Colonic mucosa (tissue), 4 donors: ENCODE results near the gene ETAA1. TPM values are rescaled to one million over a fixed set of nuclear protein-coding genes. Genes with fewer than 3 reads are reported as not detected.

Source experiments
- DNase-seq: peaks from one replicate; pipeline ENCODE4 v3.0.0-alpha.2; 2020
- H3K27ac ChIP-seq: fragments of 200-600 bp; one replicate; pipeline ENCODE4 v1.8.0; 2021
- H3K27me3 ChIP-seq: fragments of 200-600 bp; one replicate; pipeline ENCODE4 v1.8.0; 2021
- H3K36me3 ChIP-seq: fragments of 200-600 bp; one replicate; pipeline ENCODE4 v1.8.0; 2021
- H3K4me1 ChIP-seq: fragments of 200-600 bp; one replicate; pipeline ENCODE4 v1.8.0; 2021; ENCODE audit warnings: mild to moderate bottlenecking
- H3K4me3 ChIP-seq: fragments of 200-600 bp; one replicate; pipeline ENCODE4 v1.8.0; 2021
- H3K9ac ChIP-seq, 2 donors: one replicate each; pipeline ENCODE4 v1.7.0; 2013; ENCODE audit warnings: control low read depth in 2 of 2, low read depth in 2 of 2, low read length in 2 of 2
- H3K9me3 ChIP-seq: fragments of 200-600 bp; one replicate; pipeline ENCODE4 v1.8.0; 2021
- intact Hi-C: fragments of 100-400 bp; cut with DNase I; formaldehyde crosslinking; loops from one replicate; pipeline ENCODE4 v1.14.1; 2022
- total RNA-seq, 2 donors: library from RNA; stranded (reverse); fragmentation: NEBNext Ultra II Directional in 1 of 2; extraction: Animal tissue kit (Norgen Biotek cat#: 25700) in 1 of 2; gene quantifications; one replicate each; pipeline ENCODE4 v1.2.1, GENCODE V29; 2021
- TF ChIP-seq, protein P1 (sequence below): fragments of 200-600 bp; IDR thresholded peaks from one replicate; pipeline ENCODE4 v1.8.0; 2022; ENCODE audit warnings: antibody characterized with exemption, mild to moderate bottlenecking
- donor health status: healthy.
- donor health status: DM: no; HTN: no; CAD: no.
- donor health status: DM: no; HTN: no; CAD: no.

The ETAA1 gene
- total RNA-seq, 2 donors from 2014 or later: 5.9 to 6.8 TPM

DNA sequence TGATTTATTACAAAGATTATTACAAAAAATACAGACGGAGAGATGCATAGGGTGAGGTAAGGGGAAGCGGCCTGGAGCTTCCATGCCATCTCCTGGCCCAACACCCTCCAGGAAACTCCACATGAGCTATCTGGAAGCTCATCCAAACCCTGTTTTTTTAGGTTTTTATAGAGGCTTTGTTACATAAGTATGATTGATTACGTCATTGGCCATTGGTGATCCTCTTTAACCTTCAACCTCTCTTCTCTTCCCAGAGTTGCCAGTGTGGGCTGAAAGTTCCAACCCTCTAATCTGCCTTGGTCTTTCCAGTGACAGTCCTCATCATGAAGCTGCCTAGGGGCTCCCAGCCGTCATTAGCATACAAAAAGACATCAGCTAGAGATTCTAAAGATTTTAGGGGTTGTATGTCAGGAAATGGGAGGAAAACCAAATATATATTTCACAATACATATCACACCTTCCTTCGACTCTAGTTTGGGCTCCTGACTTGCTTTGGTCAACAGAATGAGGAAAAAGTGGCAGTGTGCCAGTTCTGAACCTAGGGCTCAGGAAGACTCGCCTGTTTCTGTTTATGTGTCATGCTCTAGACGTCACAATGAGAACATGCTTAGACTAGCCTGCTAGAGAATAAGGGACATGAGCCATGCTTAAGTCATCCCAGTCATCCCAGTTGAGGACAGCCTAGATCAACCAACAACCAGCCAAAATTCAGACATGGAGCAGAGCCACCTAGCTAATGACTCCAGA is 54.1 kb downstream of the ETAA1 start:
- Histone ChIP-seq H3K4me3 (no peak overlapping the region), H3K9me3 (no peaks in the 10 kb centered on the region), H3K27ac (no peak overlapping the region), H3K36me3 (no peaks in the 10 kb centered on the region), H3K9ac (no peak overlapping the region), H3K4me1 (no peaks in the 10 kb centered on the region), H3K27me3 (no peaks in the 10 kb centered on the region)
- DNase-seq: no peak
- TF ChIP-seq, protein P1, sequence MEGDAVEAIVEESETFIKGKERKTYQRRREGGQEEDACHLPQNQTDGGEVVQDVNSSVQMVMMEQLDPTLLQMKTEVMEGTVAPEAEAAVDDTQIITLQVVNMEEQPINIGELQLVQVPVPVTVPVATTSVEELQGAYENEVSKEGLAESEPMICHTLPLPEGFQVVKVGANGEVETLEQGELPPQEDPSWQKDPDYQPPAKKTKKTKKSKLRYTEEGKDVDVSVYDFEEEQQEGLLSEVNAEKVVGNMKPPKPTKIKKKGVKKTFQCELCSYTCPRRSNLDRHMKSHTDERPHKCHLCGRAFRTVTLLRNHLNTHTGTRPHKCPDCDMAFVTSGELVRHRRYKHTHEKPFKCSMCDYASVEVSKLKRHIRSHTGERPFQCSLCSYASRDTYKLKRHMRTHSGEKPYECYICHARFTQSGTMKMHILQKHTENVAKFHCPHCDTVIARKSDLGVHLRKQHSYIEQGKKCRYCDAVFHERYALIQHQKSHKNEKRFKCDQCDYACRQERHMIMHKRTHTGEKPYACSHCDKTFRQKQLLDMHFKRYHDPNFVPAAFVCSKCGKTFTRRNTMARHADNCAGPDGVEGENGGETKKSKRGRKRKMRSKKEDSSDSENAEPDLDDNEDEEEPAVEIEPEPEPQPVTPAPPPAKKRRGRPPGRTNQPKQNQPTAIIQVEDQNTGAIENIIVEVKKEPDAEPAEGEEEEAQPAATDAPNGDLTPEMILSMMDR: no peak
- intact Hi-C loops: no loop called here

DNA sequence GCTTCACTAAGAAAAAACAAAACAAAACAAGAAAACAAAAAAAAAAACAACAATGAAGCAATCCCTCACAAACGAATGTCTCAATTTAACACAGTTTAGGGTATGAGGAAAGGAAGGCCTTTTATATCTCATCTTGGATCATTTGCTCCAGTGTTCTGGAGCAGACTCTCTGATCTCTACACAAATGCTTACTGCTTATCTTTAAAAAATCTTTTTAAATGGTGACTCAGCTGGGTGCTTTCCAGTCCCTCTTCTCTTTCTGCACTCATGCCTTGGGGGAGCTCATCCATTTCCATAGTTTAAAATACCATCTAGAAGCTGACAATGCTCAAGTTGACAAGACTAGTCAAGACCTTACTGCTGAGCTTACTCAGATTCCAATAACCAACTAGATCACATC is 56.2 kb downstream of the ETAA1 start:
- TF ChIP-seq, protein P1: no peak
- intact Hi-C loops: no loop called here
- H3K27ac ChIP-seq: no peak overlapping the region
- H3K4me1 ChIP-seq: no peaks in the 10 kb centered on the region
- no peak overlapping the region for H3K4me3 ChIP-seq
- H3K36me3 ChIP-seq: no peaks in the 10 kb centered on the region
- no peaks in the 10 kb centered on the region for H3K27me3 ChIP-seq
- no peaks in the 10 kb centered on the region for H3K9me3 ChIP-seq
- H3K9ac ChIP-seq: no peak overlapping the region
- DNase-seq: no peak

DNA sequence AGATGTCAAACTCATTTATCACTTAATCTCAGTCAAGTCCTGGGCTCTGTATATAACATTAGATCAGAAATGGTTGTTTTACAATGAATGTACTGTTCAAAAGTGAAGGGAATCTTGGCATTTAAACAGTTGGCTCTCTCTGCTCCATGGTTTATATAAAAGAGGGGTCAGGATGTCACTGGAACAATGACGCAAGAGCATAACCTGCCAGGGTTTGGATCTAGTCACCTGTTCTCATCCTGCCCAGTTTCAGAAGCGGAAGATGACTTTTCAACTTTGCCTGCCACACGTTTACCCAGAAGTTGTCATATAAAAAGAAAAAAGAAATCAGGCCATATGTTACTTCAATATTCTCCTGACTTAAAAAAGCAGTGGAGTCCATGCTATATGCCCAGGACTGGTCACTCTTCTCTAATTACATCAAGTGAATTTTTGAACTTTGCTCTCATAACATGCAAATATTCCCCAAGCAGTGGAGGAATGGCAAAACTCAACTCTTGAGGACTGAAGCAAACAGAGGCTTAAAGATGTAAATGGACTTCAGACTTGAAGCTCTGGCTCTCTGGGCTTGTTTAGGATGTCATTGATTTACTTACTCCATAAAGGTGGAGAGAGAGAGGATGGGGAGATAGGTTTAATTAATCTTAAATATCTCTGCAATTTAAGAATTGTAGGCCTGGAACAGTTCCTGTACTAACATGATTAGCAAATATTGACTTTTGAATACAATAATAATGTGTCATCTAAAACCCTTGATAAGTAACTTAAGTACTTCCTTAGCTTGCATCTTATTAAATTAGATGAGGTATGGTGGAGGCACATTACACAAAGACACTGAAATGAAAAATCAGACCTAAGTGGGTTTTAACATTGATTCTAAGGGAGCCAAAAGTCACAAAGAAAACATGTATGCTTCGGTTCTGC is 58.3 kb downstream of the ETAA1 start:
- TF ChIP-seq, protein P1: no peak
- Histone ChIP-seq H3K27me3 (no peaks in the 10 kb centered on the region), H3K4me1 (no peaks in the 10 kb centered on the region), H3K27ac (no peak overlapping the region), H3K9ac (no peak overlapping the region), H3K4me3 (no peak overlapping the region), H3K9me3 (no peaks in the 10 kb centered on the region), H3K36me3 (no peaks in the 10 kb centered on the region)
- DNase-seq: no peak
- intact Hi-C loops: no loop called here

DNA sequence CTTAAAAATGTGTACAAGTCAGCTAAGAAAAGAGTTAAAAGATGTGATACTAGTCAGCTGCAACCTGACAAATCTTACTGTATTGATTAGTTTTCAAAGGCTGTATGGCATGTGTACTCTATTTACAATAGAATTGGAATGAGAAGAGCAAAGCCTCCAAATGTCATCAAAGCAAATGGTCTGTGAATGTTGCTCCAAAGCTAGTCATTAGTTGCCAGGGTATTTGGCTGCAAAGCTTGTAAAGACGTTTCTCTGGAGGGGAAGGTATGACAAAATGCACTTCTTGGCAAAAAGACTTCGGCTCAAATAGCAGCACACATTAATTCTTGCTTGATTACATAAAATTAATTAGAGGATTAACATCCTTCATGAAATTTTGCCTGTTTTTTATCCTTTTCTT is 59.3 kb downstream of the ETAA1 start:
- H3K4me1 ChIP-seq: no peaks in the 10 kb centered on the region
- H3K36me3 ChIP-seq: no peaks in the 10 kb centered on the region
- H3K9me3 ChIP-seq: no peaks in the 10 kb centered on the region
- H3K4me3 ChIP-seq: no peak overlapping the region
- no peak overlapping the region for H3K9ac ChIP-seq
- intact Hi-C loops: no loop called here
- H3K27ac ChIP-seq: no peak overlapping the region
- TF ChIP-seq, protein P1: no peak
- H3K27me3 ChIP-seq: no peaks in the 10 kb centered on the region
- DNase-seq: no peak

DNA sequence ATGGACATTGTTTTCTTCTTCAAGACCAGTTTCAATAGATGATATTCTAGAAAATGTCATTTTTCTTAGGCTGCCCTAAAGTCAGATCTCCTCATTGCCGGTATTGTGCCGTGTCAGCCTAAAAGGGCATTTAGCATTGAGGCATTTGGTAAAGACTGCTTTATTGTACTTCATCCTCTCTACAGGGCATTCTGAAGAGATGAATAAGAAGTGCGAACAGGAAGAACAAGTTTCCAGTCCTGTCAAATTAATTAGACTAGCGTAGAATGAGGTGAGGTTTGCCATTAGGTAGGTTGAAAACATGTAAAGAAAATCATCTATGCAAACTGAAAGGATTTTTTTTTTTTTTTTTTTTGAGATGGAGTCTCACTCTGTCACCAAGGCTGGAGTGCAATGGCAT is 60.6 kb downstream of the ETAA1 start:
- TF ChIP-seq, protein P1: no peak
- H3K27me3 ChIP-seq: no peaks in the 10 kb centered on the region
- no peaks in the 10 kb centered on the region for H3K4me1 ChIP-seq
- H3K9me3 ChIP-seq: no peaks in the 10 kb centered on the region
- intact Hi-C loops: no loop called here
- H3K9ac ChIP-seq: no peak overlapping the region
- no peak for DNase-seq
- no peak overlapping the region for H3K27ac ChIP-seq
- no peaks in the 10 kb centered on the region for H3K36me3 ChIP-seq
- H3K4me3 ChIP-seq: no peak overlapping the region
